Liver (tissue), 9 donors: ENCODE results near the gene DUSP16. TPM values are rescaled to one million over a fixed set of nuclear protein-coding genes. Genes with fewer than 3 reads are reported as not detected.

Experiments used
- DNase-seq: peaks from one replicate; pipeline ENCODE4 v3.0.0-alpha.2; 2017; ENCODE audit warnings: low spot score
- H3K27ac ChIP-seq, 2 donors: one replicate each; pipeline ENCODE4 v1.7.0; 2013; ENCODE audit warnings: inconsistent platforms in 2 of 2, low read length in 2 of 2, control low read depth in 1 of 2, low read depth in 1 of 2, mild to moderate bottlenecking in 1 of 2
- H3K27me3 ChIP-seq, 4 donors: one replicate each; pipeline versions ENCODE4 v1.6.1 to v1.7.0; 2013; ENCODE audit warnings: low read length in 3 of 4, inconsistent platforms in 1 of 4, mild to moderate bottlenecking in 1 of 4, moderate library complexity in 1 of 4; ENCODE audit not compliant: control insufficient read depth in 4 of 4, insufficient read depth in 4 of 4
- H3K36me3 ChIP-seq, 4 donors: one replicate each; pipeline versions ENCODE4 v1.6.1 to v1.7.0; 2013; ENCODE audit warnings: low read length in 3 of 4, mild to moderate bottlenecking in 3 of 4, low read depth in 1 of 4, moderate library complexity in 1 of 4; ENCODE audit not compliant: control insufficient read depth in 4 of 4, insufficient read depth in 3 of 4
- H3K4me1 ChIP-seq, 4 donors: one replicate each; pipeline versions ENCODE4 v1.6.1 to v1.7.0; 2013; ENCODE audit warnings: low read length in 3 of 4, mild to moderate bottlenecking in 3 of 4, moderate library complexity in 1 of 4; ENCODE audit not compliant: control insufficient read depth in 4 of 4, insufficient read depth in 4 of 4
- H3K4me3 ChIP-seq, 3 donors: one replicate each; pipeline versions ENCODE4 v1.6.1 to v1.7.0; 2013; ENCODE audit warnings: low read length in 3 of 3, control low read depth in 1 of 3, low read depth in 1 of 3, mild to moderate bottlenecking in 1 of 3
- H3K9ac ChIP-seq, 2 donors: one replicate each; pipeline ENCODE4 v1.7.0; 2013; ENCODE audit warnings: low read length in 2 of 2, mild to moderate bottlenecking in 2 of 2, moderate library complexity in 2 of 2, control low read depth in 1 of 2, low read depth in 1 of 2
- H3K9me3 ChIP-seq, 4 donors: one replicate each; pipeline versions ENCODE4 v1.6.1 to v1.7.0; 2013; ENCODE audit warnings: low read length in 3 of 4; ENCODE audit not compliant: control insufficient read depth in 4 of 4
- EGR1 ChIP-seq, 2 donors: IDR thresholded peaks; 2 replicates each; pipeline ENCODE4 v1.6.1; 2016 to 2018; ENCODE audit warnings: antibody characterized with exemption in 2 of 2, low read depth in 2 of 2
- FOXA1 ChIP-seq: IDR thresholded peaks from 2 replicates; pipeline ENCODE4 v1.6.1; 2016; ENCODE audit warnings: antibody characterized with exemption
- FOXA2 ChIP-seq: IDR thresholded peaks from 2 replicates; pipeline ENCODE4 v1.6.1; 2016; ENCODE audit warnings: antibody characterized with exemption
- GABPA ChIP-seq, 2 donors: IDR thresholded peaks in 1 of 2; conservative IDR thresholded peaks in 1 of 2; 2 replicates each; pipeline ENCODE4 v1.6.1; 2016; ENCODE audit warnings: antibody characterized with exemption in 2 of 2, mild to moderate bottlenecking in 1 of 2, moderate library complexity in 1 of 2
- HNF4A ChIP-seq, 2 donors: conservative IDR thresholded peaks; 2 replicates each; pipeline ENCODE4 v1.6.1; 2016; ENCODE audit warnings: antibody characterized with exemption in 2 of 2, mild to moderate bottlenecking in 2 of 2
- HNF4G ChIP-seq: IDR thresholded peaks from 2 replicates; pipeline ENCODE4 v1.6.1; 2016; ENCODE audit warnings: antibody characterized with exemption
- JUND ChIP-seq, 2 donors: IDR thresholded peaks; 2 replicates each; pipeline ENCODE4 v1.6.1; 2016; ENCODE audit warnings: antibody characterized with exemption in 2 of 2
- NR2F2 ChIP-seq: IDR thresholded peaks from 2 replicates; pipeline ENCODE4 v1.6.1; 2016; ENCODE audit warnings: antibody characterized with exemption
- RAD21 ChIP-seq, 2 donors: IDR thresholded peaks; 2 replicates each; pipeline ENCODE4 v1.6.1; 2016; ENCODE audit warnings: antibody characterized with exemption in 2 of 2, mild to moderate bottlenecking in 2 of 2
- RXRA ChIP-seq, 2 donors: IDR thresholded peaks; 2 replicates each; pipeline ENCODE4 v1.6.1; 2017 to 2018; ENCODE audit warnings: antibody characterized with exemption in 2 of 2, mild to moderate bottlenecking in 1 of 2
- SP1 ChIP-seq: IDR thresholded peaks from 2 replicates; pipeline ENCODE4 v1.6.1; 2018; ENCODE audit warnings: antibody characterized with exemption, mild to moderate bottlenecking
- TAF1 ChIP-seq: conservative IDR thresholded peaks from 2 replicates; pipeline ENCODE4 v1.6.1; 2016; ENCODE audit warnings: antibody characterized with exemption, mild to moderate bottlenecking
- YY1 ChIP-seq: IDR thresholded peaks from 2 replicates; pipeline ENCODE4 v1.6.1; 2016; ENCODE audit warnings: antibody characterized with exemption, mild to moderate bottlenecking
- WGBS: extraction: QIAGEN DNeasy Blood & Tissue Kit; methylation state at CpG from one replicate; pipeline ENCODE4 v1.1.7; 2013; 5-methylcytosine and 5-hydroxymethylcytosine counted together
- polyA plus RNA-seq, 2 donors: library from polyadenylated mRNA; stranded (reverse) in 1 of 2; unstranded in 1 of 2; fragments of 200-250 nt in 1 of 2; fragments of >200 nt in 1 of 2; fragmentation: Nextera tagmentation in 1 of 2; extraction: Ambion mirVana in 1 of 2; gene quantifications; one replicate each; pipeline versions ENCODE4 v1.2.1 to v1.2.3, GENCODE V29; 2013 to 2015
- total RNA-seq, 2 donors: library from RNA; depleted of rRNA; stranded (reverse); fragments of >200 nt; gene quantifications; one replicate each; pipeline ENCODE4 v1.2.3, GENCODE V29; 2014
- TF ChIP-seq, protein P1 (sequence below): fragments of 150-350 bp; IDR thresholded peaks from 2 replicates; pipeline ENCODE4 v1.5.1; 2017; ENCODE audit warnings: improper control_type of control experiment, low read depth, low read length; ENCODE audit not compliant: missing input control
- TF ChIP-seq, protein P2 (sequence below): IDR thresholded peaks from 2 replicates; pipeline ENCODE4 v1.6.1; 2016; ENCODE audit warnings: antibody characterized with exemption
- TF ChIP-seq, protein P3 (sequence below): IDR thresholded peaks from 2 replicates; pipeline ENCODE4 v1.6.1; 2016; ENCODE audit warnings: antibody characterized with exemption, mild to moderate bottlenecking
- TF ChIP-seq, protein P4 (sequence below): IDR thresholded peaks from 2 replicates; pipeline ENCODE4 v1.6.1; 2016; ENCODE audit warnings: antibody characterized with exemption
- donor health status: healthy.
- donor health status: healthy.
- donor health status: healthy.
- donor health status: healthy.
- donor health status: healthy.

DUSP16 gene
- total and polyA plus RNA-seq, 4 donors: 7.8 to 56.4 (median 19.1) TPM

DNA sequence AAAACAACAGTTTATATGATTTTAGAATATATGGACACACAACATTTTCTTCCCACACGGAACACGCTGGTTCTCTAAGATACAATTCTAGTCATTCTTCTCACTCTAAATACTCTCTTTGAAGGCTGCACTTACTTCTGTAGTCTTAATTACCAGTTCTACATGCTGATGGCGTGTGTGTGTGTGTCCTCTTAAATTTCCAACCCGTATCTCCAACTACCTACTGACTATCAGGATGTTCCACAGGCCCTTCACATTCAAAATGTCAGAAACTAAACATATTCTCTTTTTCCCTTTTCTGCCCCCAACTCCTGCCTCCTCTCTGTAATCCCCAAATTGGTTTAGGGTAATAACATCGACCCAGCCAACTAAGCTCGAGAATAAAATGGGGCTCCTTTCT is 75.2 kb downstream of the DUSP16 start:
- no peaks in the 10 kb centered on the region for H3K27me3 ChIP-seq
- peak overlapping the region; percentile 83 to 92 for H3K27ac ChIP-seq
- H3K36me3 ChIP-seq: peaks cover 0 to 13% (median 3%) of the 10 kb centered on the region in 4 donors
- no peak for DNase-seq
- H3K9me3 ChIP-seq: no peaks in the 10 kb centered on the region
- H3K9ac ChIP-seq: peak overlapping the region in 1 of 2 donors; percentile 81
- 96% methylated on average over 6 of the region's 6 CpGs for WGBS
- no peak overlapping the region for H3K4me3 ChIP-seq
- TF ChIP-seq HNF4G (no peak), FOXA2 (no peak), NR2F2 (no peak), GABPA (IDR thresholded peaks at IDR 0.05 in 1 of 2, conservative IDR thresholded peaks at IDR 0.05 in 1 of 2) (no peak), JUND (IDR thresholded peaks at IDR 0.05) (no peak), FOXA1 (no peak), SP1 (no peak), RXRA (IDR thresholded peaks at IDR 0.05) (no peak), TAF1 (no peak)
- TF ChIP-seq, protein P1, sequence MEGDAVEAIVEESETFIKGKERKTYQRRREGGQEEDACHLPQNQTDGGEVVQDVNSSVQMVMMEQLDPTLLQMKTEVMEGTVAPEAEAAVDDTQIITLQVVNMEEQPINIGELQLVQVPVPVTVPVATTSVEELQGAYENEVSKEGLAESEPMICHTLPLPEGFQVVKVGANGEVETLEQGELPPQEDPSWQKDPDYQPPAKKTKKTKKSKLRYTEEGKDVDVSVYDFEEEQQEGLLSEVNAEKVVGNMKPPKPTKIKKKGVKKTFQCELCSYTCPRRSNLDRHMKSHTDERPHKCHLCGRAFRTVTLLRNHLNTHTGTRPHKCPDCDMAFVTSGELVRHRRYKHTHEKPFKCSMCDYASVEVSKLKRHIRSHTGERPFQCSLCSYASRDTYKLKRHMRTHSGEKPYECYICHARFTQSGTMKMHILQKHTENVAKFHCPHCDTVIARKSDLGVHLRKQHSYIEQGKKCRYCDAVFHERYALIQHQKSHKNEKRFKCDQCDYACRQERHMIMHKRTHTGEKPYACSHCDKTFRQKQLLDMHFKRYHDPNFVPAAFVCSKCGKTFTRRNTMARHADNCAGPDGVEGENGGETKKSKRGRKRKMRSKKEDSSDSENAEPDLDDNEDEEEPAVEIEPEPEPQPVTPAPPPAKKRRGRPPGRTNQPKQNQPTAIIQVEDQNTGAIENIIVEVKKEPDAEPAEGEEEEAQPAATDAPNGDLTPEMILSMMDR: no peak
- TF ChIP-seq, protein P2, sequence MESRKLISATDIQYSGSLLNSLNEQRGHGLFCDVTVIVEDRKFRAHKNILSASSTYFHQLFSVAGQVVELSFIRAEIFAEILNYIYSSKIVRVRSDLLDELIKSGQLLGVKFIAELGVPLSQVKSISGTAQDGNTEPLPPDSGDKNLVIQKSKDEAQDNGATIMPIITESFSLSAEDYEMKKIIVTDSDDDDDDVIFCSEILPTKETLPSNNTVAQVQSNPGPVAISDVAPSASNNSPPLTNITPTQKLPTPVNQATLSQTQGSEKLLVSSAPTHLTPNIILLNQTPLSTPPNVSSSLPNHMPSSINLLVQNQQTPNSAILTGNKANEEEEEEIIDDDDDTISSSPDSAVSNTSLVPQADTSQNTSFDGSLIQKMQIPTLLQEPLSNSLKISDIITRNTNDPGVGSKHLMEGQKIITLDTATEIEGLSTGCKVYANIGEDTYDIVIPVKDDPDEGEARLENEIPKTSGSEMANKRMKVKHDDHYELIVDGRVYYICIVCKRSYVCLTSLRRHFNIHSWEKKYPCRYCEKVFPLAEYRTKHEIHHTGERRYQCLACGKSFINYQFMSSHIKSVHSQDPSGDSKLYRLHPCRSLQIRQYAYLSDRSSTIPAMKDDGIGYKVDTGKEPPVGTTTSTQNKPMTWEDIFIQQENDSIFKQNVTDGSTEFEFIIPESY: no peak
- TF ChIP-seq, protein P3, sequence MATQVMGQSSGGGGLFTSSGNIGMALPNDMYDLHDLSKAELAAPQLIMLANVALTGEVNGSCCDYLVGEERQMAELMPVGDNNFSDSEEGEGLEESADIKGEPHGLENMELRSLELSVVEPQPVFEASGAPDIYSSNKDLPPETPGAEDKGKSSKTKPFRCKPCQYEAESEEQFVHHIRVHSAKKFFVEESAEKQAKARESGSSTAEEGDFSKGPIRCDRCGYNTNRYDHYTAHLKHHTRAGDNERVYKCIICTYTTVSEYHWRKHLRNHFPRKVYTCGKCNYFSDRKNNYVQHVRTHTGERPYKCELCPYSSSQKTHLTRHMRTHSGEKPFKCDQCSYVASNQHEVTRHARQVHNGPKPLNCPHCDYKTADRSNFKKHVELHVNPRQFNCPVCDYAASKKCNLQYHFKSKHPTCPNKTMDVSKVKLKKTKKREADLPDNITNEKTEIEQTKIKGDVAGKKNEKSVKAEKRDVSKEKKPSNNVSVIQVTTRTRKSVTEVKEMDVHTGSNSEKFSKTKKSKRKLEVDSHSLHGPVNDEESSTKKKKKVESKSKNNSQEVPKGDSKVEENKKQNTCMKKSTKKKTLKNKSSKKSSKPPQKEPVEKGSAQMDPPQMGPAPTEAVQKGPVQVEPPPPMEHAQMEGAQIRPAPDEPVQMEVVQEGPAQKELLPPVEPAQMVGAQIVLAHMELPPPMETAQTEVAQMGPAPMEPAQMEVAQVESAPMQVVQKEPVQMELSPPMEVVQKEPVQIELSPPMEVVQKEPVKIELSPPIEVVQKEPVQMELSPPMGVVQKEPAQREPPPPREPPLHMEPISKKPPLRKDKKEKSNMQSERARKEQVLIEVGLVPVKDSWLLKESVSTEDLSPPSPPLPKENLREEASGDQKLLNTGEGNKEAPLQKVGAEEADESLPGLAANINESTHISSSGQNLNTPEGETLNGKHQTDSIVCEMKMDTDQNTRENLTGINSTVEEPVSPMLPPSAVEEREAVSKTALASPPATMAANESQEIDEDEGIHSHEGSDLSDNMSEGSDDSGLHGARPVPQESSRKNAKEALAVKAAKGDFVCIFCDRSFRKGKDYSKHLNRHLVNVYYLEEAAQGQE: no peak
- TF ChIP-seq, protein P4, sequence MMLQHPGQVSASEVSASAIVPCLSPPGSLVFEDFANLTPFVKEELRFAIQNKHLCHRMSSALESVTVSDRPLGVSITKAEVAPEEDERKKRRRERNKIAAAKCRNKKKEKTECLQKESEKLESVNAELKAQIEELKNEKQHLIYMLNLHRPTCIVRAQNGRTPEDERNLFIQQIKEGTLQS: no peak
- peaks cover 2 to 21% (median 6%) of the 10 kb centered on the region in 4 donors for H3K4me1 ChIP-seq

DNA sequence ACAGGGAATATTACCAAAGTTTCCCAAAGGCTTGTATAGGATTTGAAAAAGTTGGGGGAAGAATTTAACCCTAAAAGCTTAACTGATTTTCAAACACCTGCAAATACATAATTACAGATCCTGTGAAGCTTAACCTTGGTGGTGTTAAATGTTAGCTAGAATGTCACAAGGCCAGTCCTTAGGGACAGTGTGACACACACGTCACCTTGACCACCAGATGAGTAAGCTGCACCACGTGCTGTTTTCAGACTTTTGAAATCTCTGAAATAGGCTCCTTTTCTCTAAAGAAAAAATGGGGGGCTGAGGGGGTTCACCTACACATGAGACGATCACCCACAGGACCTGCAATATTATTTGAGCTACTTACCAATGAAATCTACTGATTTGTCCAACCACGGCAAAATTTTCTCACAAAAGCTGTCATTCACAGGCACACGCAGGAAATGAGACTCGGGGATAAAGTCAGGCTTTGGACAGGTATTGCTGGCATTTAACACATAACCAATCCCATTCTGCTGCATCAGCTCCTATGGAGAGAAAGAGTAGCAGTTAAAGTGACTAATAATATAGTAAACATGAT is 75.9 kb downstream of the DUSP16 start:
- peak overlapping the region; percentile 1 to 81 for H3K9ac ChIP-seq
- H3K27me3 ChIP-seq: no peaks in the 10 kb centered on the region
- no peak overlapping the region for H3K4me3 ChIP-seq
- no peaks in the 10 kb centered on the region for H3K9me3 ChIP-seq
- peaks cover 2 to 21% (median 5%) of the 10 kb centered on the region in 4 donors for H3K4me1 ChIP-seq
- no peak for DNase-seq
- 54% methylated on average over 6 of the region's 6 CpGs for WGBS
- peaks cover 2 to 20% (median 4%) of the 10 kb centered on the region in 4 donors for H3K36me3 ChIP-seq
- peak overlapping the region; percentile 83 to 92 for H3K27ac ChIP-seq
- TF ChIP-seq, protein P1: no peak
- TF ChIP-seq HNF4G (no peak), HNF4A (conservative IDR thresholded peaks at IDR 0.05) (peak; percentile 52 to 81), YY1 (peak; percentile 50), TAF1 (no peak), RAD21 (IDR thresholded peaks at IDR 0.05) (peak in 1 of 2 donors; percentile 38), FOXA1 (no peak), NR2F2 (no peak), RXRA (IDR thresholded peaks at IDR 0.05) (peak; percentile 21 to 79), SP1 (peak; percentile 53), EGR1 (IDR thresholded peaks at IDR 0.05; ENCODE audit: low read depth in 2 of 2) (peak in 1 of 2 donors; percentile 4), JUND (IDR thresholded peaks at IDR 0.05) (peak; percentile 31 to 89), FOXA2 (peak; percentile 7)
- TF ChIP-seq, protein P3: peak; percentile 67
